Keratinocyte (primary cell): ENCODE measurements around the gene SH3GLB2.

ENCODE experiments used
- CTCF ChIP-seq, 3 experiments: IDR thresholded peaks in 1 of 3; conservative IDR thresholded peaks in 1 of 3; optimal IDR thresholded peaks in 1 of 3; 2 replicates in 2 of 3; 3 replicates in 1 of 3; pipeline versions ENCODE3 to v1.5.1; 2011; ENCODE audit warnings: low read length in 3 of 3, mild to moderate bottlenecking in 3 of 3, moderate library complexity in 2 of 3, control low read depth in 1 of 3, inconsistent platforms in 1 of 3; ENCODE audit not compliant: insufficient read depth in 2 of 3; ENCODE audit errors: extremely low read depth in 1 of 3
- EZH2 ChIP-seq: IDR thresholded peaks from one replicate; pipeline ENCODE4 v1.6.1; 2012; ENCODE audit warnings: inconsistent platforms, mild to moderate bottlenecking, low read length, moderate library complexity

- TF ChIP-seq EZH2 (no peak), CTCF (optimal IDR thresholded peaks at IDR 0.05 in 1 of 3, IDR thresholded peaks at IDR 0.05 in 1 of 3, conservative IDR thresholded peaks at IDR 0.05 in 1 of 3; ENCODE audit: extremely low read depth in 1 of 3, insufficient read depth in 2 of 3, low read length in 3 of 3) (no peak)
Measured at GRCh38 chr9:129068990-129069861, 41.1 kb upstream of the SH3GLB2 start.
